Urinary bladder (tissue), 4 donors: ENCODE data around the gene B4GALT1. TPM values are rescaled to one million over a fixed set of nuclear protein-coding genes. Genes with fewer than 3 reads are reported as not detected.
A peak's percentile ranks its signal among the peaks of the same experiment; 100 is the strongest.

Experiments used
- DNase-seq: peaks from one replicate; pipeline ENCODE4 v3.0.0-alpha.2; 2015; ENCODE audit errors: extremely low spot score
- H3K27ac ChIP-seq: one replicate; pipeline ENCODE4 v1.5.1; 2013; ENCODE audit warnings: low read depth, mild to moderate bottlenecking, moderate library complexity
- H3K36me3 ChIP-seq: one replicate; pipeline ENCODE4 v1.6.1; 2013; ENCODE audit warnings: mild to moderate bottlenecking, moderate library complexity; ENCODE audit not compliant: insufficient read depth
- H3K4me1 ChIP-seq: one replicate; pipeline ENCODE4 v1.6.1; 2013; ENCODE audit warnings: mild to moderate bottlenecking, moderate library complexity; ENCODE audit not compliant: insufficient read depth
- H3K4me3 ChIP-seq: one replicate; pipeline ENCODE4 v1.5.1; 2013; ENCODE audit warnings: low read depth, low read length
- WGBS: extraction: QIAGEN DNeasy Blood & Tissue Kit; methylation state at CpG from one replicate; pipeline ENCODE4 v1.1.7; 2013; 5-methylcytosine and 5-hydroxymethylcytosine counted together
- polyA plus RNA-seq: library from polyadenylated mRNA; stranded (reverse); fragments of 200-250 nt; gene quantifications from one replicate; pipeline ENCODE4 v1.2.3, GENCODE V29; 2013
- total RNA-seq: library from RNA; depleted of rRNA; stranded (reverse); fragments of >200 nt; gene quantifications from one replicate; pipeline ENCODE4 v1.2.3, GENCODE V29; 2014
- donor health status: healthy with polysubstance abuse.
- donor health status: healthy.

Gene B4GALT1
- total and polyA plus RNA-seq, 2 donors: 36.4 to 57.7 TPM

- no peak for DNase-seq
- Histone ChIP-seq H3K4me3 (no peak overlapping the region), H3K27ac (no peak overlapping the region), H3K4me1 (no peaks in the 10 kb centered on the region), H3K36me3 (no peaks in the 10 kb centered on the region)
- WGBS: 75% methylated on average over 4 of the region's 4 CpGs
Observed at GRCh38 chr9:33190021-33190705, 23.0 kb upstream of the B4GALT1 start.

GRCh38 chr9:33189331-33189791, 22.2 kb upstream of the B4GALT1 start:
- Histone ChIP-seq H3K27ac (no peak overlapping the region), H3K4me1 (peaks cover 1% of the 10 kb centered on the region), H3K36me3 (no peaks in the 10 kb centered on the region), H3K4me3 (no peak overlapping the region)
- 57% methylated on average over 6 of the region's 6 CpGs for WGBS
- no peak for DNase-seq

DNA sequence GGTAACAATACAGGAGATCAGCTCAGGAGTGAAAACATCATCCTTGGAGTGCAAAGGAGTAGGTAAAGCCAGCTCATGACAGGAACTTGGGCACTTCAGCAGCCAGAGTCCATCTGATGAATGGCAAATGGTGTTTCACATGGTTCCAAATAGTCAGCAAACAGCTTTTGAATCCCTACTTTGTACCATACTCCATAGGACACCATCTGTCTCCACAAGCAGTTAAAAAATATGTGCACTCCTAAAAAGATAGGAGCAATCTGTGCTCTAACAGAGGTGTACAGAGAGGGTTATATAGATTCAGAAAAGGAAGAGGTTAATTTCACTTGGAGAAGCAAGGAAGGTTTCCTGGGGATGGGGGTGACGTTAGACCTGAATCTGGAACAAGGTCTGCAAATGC, 21.6 kb upstream of the B4GALT1 start:
- no peak overlapping the region for H3K27ac ChIP-seq
- 82% methylated on average over 1 of the region's 1 CpG for WGBS
- no peak overlapping the region for H3K4me3 ChIP-seq
- peaks cover 1% of the 10 kb centered on the region for H3K4me1 ChIP-seq
- H3K36me3 ChIP-seq: no peaks in the 10 kb centered on the region
- no peak for DNase-seq

GRCh38 chr9:33187519-33188218, 20.5 kb upstream of the B4GALT1 start:
- Histone ChIP-seq H3K4me3 (no peak overlapping the region), H3K4me1 (peaks cover 1% of the 10 kb centered on the region), H3K27ac (peak overlapping the region; percentile 2), H3K36me3 (no peaks in the 10 kb centered on the region)
- peak; percentile 83 for DNase-seq
- WGBS: 27% methylated on average over 7 of the region's 7 CpGs

DNA sequence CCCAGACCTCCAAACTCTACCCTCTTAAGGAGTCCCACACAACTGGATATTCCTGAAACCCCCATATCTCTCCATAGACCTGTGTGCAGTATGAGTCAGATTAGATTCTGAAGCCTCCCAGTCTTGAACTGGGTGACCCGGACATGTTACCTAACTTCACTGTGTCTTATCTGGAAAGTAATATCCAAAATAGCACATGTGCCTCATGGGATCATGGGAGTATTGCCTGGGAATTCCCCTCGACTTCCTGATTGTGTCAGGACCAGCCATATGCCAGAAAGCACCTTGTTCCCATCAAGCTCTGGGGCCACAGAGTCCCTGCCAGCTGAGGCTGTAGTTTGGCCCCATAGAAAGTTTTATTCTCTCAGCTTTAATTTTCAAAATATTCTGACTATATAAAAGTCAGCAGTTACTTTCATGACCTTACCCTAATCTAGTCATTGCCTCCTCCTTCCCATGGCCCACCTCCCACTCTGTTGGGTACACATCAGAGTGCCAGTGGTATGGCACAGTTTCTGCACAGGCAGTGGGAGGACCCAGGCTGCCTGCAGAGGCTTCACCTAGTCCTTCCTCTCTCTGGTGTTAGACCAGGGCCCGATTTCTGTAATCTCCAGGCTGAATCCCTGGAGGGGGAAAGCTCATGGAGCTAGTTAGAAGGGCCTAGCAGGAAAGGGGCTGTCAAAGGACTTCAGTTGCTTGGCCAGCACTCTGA, 19.5 kb upstream of the B4GALT1 start:
- Histone ChIP-seq H3K36me3 (no peaks in the 10 kb centered on the region), H3K4me3 (no peak overlapping the region), H3K27ac (no peak overlapping the region), H3K4me1 (peaks cover 1% of the 10 kb centered on the region)
- no peak for DNase-seq
- 31% methylated on average over 3 of the region's 3 CpGs for WGBS

DNA sequence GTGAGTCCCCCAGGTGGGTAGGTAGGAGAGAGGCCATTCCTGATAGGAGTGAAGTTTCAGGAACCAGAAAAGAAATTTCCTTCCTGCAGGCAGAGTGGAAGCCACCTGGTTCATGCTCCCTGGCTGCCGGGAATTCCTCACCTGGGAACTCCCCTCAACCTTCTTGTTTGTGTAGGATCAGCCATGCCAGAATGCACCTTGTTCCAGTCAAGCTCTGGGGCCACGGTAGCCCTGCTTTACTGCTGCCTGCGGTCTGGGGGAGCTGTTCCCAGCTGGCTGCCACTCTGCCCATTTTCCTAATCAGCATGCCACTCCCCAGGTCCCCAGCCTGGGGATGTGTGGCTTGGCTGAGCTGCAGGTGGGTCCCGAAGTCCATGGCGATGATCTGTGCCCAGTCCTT, 18.7 kb upstream of the B4GALT1 start:
- Histone ChIP-seq H3K4me1 (peaks cover 1% of the 10 kb centered on the region), H3K4me3 (no peak overlapping the region), H3K27ac (no peak overlapping the region), H3K36me3 (no peaks in the 10 kb centered on the region)
- WGBS: 79% methylated on average over 5 of the region's 5 CpGs
- no peak for DNase-seq

DNA sequence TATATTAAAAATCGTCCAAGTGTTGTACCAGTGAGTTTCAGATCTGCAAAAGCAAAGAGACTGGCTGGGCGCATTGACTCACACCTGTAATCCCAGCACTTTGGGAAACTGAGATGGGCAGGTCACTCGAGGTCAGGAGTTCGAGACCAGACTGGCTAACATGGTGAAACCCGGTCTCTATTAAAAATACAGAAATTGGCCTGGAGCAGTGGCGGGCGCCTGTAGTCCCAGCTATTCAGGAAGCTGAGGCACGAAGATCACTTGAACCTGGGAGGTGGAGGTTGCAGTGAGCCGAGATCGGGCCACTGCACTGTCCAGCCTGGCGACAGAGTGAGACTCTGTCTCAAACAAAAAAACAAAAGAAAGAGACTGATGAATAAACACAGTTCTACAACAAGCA, 18.3 kb upstream of the B4GALT1 start:
- 84% methylated on average over 11 of the region's 11 CpGs for WGBS
- no peak overlapping the region for H3K27ac ChIP-seq
- H3K4me3 ChIP-seq: no peak overlapping the region
- peaks cover 1% of the 10 kb centered on the region for H3K4me1 ChIP-seq
- no peaks in the 10 kb centered on the region for H3K36me3 ChIP-seq
- no peak for DNase-seq

GRCh38 chr9:33184963-33185362, 17.8 kb upstream of the B4GALT1 start:
- Histone ChIP-seq H3K36me3 (no peaks in the 10 kb centered on the region), H3K4me1 (peaks cover 1% of the 10 kb centered on the region), H3K27ac (no peak overlapping the region), H3K4me3 (no peak overlapping the region)
- DNase-seq: no peak
- WGBS: 26% methylated on average over 2 of the region's 2 CpGs

DNA sequence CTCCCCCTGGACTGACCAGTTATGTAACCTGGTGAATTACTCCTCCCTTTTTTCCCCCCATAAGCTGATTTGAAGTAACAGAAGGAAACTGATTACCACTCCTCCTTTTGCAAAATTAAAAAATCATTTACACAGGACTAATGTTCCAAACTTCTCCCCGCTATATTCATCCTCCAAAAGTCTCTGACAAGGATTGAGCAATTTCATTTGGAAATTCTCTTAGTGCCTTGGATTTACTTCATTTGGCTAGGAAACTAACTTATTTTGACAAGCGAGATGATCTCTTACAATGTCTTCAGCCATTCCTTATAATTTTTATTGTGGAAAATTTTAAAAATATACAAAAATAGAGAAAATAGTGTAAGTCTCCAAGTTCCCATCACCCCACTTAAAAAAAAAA, 15.4 kb upstream of the B4GALT1 start:
- no peaks in the 10 kb centered on the region for H3K36me3 ChIP-seq
- no peak overlapping the region for H3K27ac ChIP-seq
- peaks cover 1% of the 10 kb centered on the region for H3K4me1 ChIP-seq
- no peak for DNase-seq
- H3K4me3 ChIP-seq: no peak overlapping the region
- 79% methylated on average over 2 of the region's 2 CpGs for WGBS

GRCh38 chr9:33180526-33181184, 13.5 kb upstream of the B4GALT1 start:
- Histone ChIP-seq H3K36me3 (no peaks in the 10 kb centered on the region), H3K27ac (no peak overlapping the region), H3K4me3 (no peak overlapping the region), H3K4me1 (peaks cover 1% of the 10 kb centered on the region)
- 74% methylated on average over 8 of the region's 8 CpGs for WGBS
- no peak for DNase-seq

- no peak overlapping the region for H3K4me3 ChIP-seq
- no peaks in the 10 kb centered on the region for H3K36me3 ChIP-seq
- no peak overlapping the region for H3K27ac ChIP-seq
- DNase-seq: no peak
- H3K4me1 ChIP-seq: no peaks in the 10 kb centered on the region
- 92% methylated on average over 3 of the region's 3 CpGs for WGBS
Observed at GRCh38 chr9:33178972-33179697, 12.0 kb upstream of the B4GALT1 start.

- DNase-seq: no peak
Observed at GRCh38 chr9:33177639-33178038, 10.5 kb upstream of the B4GALT1 start.

GRCh38 chr9:33177086-33177485, 9.9 kb upstream of the B4GALT1 start:
- Histone ChIP-seq H3K4me1 (no peaks in the 10 kb centered on the region), H3K4me3 (no peak overlapping the region), H3K36me3 (no peaks in the 10 kb centered on the region), H3K27ac (no peak overlapping the region)
- WGBS: 93% methylated on average over 4 of the region's 4 CpGs
- DNase-seq: no peak

More at GRCh38 chr9:33177639-33178038, 10.5 kb upstream of the B4GALT1 start:
- Histone ChIP-seq H3K4me3 (no peak overlapping the region), H3K27ac (no peak overlapping the region), H3K4me1 (no peaks in the 10 kb centered on the region), H3K36me3 (no peaks in the 10 kb centered on the region)
